HK-2 (cell line): ENCODE data around the gene MAPRE3.

Source experiments
- DNase-seq: peaks from one replicate; pipeline ENCODE4 v3.0.0-alpha.2; 2018; ENCODE audit not compliant: unreplicated experiment

MAPRE3 gene

GRCh38 chr2:26950246-26950645, 20.2 kb upstream of the MAPRE3 start:
- DNase-seq: no peak

DNA sequence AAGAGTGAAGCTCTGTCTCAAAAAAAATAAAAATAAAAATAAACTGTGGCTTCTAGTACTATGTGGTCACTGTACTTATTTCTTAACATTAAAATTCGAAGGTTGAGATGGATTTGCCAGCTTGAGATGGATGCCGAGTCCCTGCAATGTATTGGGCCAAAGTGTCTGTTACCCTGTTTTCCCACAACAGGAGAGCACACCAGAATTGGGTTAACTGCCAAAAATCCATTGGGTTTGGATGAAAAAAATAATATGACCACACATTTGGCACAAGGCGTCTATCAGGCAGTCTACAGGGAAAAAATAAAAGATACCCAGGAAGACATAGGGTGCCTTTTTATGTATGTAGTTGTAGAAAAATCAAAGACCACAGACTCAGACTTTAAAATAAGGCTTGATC, 19.2 kb upstream of the MAPRE3 start:
- no peak for DNase-seq

DNA sequence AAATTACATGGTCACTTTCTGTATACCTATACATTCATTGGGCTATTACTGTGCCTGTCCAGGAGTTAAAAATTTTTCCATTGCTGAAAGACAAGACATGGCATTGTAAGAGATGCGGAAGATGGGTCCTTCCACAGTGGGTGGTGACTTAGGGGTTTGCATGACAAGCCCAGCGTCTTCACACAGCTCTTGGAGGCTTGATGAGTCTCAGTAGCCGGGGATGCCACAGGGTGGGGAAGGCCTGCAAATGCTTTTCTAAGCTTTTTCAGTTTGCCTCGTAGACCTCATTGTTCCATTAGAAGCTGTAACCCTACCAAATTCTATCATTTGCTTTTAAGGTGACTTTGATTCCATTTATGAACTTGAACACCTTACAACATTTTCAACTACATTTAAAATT, 18.1 kb upstream of the MAPRE3 start:
- DNase-seq: no peak

DNA sequence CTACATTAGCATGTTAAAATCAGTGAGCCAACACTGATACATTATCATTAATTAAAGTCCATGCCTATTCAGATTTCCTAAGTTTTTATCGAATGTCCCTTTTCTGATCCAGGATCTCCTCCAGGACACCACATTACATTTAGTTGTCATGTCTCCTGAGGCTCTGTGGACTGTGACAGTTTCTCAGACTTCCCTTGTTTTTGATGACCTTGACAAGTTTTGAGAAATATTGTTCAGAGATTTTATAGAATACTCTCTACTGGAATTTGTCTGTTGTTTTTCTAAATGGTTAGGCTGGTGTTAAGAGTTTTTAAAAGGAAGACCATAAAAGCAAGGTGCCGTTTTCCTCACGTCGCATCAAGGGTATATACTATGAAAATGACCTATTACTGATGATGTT, 16.3 kb upstream of the MAPRE3 start:
- DNase-seq: no peak

- DNase-seq: no peak
Observed at GRCh38 chr2:26957041-26957440, 13.4 kb upstream of the MAPRE3 start.

DNA sequence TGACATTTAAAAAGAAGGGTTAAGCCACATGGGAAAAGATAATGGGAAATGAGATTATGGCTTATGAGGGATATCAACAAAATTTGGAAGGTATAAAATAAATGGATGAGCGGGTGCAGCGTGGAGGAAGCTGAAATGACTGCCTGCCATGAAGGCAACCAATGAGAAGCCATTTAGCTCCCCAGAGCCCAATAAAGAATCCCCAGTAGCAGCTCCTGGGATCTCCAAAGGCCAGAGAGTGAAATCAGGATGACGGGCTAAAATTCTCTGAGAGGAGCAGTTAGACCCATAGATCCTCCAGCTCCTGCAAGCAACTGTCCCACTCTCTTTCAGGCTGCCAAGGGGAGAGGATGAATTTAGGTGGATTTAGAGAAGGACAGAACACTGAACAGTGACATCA, 12.9 kb upstream of the MAPRE3 start:
- no peak for DNase-seq

DNA sequence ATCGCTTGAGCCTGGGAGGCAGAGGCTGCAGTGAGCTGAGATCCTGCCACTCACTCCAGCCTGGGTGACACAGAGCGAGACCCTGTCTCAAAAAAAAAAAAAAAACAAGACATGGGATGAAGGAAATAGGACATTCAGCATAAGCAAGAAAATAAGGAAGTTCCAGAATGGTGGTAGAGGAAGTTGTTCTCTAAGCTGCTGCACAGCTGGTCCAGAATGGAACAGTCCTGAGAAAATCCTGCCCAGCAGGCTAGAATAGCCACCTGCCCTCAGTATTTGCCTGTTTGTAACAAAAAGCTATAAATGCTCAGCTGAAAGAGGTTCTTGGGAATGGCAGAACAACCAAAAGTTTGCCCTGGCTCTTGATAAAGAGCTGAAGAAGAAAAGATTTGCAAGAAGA, 11.1 kb upstream of the MAPRE3 start:
- no peak for DNase-seq

DNA sequence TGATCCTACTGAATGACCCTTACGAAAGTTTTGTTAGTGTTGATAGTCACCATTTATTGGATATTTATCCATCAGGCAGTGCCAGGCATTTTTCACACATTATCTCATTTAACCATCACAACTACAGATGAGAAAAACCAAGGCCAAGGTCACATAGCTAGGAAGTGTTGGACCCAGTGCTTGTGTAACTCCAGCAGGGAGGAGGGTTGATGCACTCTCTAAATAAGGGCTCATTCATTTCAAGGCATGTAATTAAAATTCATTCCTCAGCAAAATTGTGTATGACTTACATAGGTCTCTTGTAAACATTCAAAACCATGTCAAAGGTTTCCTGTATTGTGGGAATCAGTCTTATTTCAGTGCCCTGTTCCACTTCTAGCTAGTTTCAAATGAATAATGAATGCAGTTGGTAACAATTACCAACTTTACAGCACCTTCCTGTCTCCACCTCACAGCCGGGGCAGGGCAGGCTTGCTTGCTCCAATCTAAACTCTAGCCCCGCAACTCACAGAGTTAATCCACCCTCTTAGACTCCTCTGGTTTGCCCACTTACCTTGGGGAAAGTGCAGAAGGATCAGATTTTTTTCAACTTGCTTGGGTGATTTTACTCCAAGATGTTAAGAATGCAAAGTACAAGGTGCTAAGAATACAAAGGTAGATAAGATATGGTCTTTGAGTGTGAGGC, 5.8 kb upstream of the MAPRE3 start:
- DNase-seq: no peak

DNA sequence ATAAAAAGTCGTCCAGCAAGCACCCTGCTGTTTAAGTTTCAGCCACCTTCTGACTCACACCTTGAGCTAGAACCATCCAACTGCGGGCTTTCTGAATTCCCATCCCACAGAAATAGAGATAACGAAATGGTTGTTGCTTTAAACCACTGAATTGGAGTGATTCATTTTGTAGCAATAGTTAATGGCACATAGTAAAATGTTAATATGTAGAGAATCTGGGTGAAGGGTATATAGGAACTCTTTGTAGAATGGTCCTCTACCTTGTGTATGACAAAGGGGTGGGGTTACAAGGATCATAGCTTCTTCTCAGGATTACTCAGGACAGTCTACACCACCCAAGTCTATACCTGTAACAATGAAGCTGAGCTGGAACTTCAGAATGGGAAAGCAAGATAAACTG, 2.4 kb upstream of the MAPRE3 start:
- DNase-seq: no peak

GRCh38 chr2:26969077-26969844, 1.2 kb upstream of the MAPRE3 start:
- DNase-seq: no peak

DNA sequence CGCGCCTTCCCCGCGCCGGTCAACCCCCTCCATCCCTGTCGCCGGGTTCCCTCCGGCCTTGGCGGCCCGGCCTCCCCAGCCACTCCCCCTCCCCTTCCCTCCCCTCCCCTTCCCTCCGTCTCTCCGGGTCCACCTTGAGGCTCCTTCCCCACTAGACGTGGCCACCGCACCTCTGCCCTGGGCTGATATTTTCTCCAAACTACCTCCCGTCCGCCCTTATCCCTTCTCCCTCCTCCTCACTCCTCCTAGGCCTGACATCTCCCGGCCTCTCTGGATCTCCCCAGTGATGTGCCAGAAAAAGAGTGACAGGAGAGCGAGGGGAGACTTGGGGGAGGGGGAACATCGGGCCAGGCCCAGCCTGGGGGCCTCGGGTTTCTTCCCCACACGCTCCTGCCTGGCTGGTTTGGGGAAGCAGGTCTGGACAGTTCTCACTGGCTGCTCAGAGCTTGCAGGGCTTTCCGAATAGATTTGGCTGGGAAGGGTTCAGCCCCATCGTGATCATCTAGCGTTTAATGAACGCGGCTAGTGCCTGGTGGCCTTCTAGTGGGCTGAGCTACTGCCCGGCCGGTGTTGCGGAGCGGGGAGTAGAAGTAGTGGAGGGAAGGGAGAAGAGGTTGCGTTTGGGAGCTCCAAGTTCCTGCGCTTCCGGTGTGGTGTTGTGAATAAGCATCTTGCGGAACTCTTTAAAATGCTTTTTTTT, 641 bp downstream of the MAPRE3 start:
- DNase-seq: no peak

DNA sequence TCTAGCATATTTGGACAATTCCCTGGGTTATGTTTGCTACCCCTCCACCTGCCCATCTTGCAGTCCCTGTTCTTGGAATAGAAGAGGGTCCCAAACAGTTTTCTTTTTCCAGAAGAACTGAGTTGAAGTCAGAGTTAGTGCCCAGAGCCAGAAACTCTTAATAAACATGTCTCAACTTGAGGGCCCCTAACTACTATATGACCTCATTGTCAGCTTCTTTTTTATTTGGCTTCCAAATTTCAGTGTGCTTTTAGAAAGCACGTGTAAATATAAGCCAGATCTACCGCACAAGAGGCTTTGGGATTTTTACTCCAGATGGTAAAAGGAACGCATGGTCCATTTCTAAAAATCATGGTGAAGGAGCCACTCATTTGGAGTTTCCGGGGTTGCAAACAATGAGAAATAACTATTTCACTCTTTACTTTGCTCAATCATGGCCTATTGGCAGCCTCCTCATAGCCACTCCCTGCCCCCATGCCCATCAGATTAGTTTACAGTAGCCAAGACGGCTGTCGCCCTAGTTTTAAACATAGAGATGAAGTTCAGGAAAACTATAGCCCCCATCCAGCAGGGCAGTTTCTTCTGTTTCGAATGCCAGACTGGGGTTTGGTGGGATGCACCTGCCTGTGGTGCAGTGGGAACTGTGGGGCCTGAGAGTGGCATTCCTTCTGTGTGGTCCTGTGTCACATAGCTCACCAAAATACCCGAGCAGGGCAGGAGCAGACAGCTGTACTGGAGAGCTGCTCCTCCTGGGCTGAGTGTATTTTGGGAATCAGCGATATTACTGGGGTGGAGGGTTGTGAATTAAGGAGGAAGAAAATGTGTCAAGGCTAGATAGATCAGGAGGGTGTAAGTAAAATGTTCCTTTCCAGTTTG, 1.7 kb downstream of the MAPRE3 start:
- no peak for DNase-seq

- no peak for DNase-seq
Observed at GRCh38 chr2:26974352-26974751, 3.9 kb downstream of the MAPRE3 start.

DNA sequence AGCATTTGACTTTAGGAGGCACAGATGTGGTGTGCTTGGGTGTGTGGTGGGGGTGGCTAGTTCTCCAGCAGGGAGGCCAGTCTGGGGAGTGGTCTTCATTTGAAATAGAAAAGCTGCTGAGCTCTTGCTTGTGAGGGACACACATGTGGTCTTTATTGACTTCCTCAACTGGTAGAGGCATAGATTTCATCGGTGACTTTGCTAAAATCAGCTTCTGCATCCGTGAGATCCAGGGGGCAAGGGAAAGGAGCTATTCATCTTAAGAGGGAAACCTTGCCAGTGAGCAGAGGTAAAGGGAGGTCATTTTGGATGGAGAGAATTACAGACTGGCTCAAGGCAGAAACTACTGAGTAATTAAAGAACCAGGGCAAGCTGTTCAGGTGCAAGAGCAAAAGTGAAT, 4.7 kb downstream of the MAPRE3 start:
- no peak for DNase-seq

GRCh38 chr2:26975656-26976055, 5.2 kb downstream of the MAPRE3 start:
- DNase-seq: no peak

DNA sequence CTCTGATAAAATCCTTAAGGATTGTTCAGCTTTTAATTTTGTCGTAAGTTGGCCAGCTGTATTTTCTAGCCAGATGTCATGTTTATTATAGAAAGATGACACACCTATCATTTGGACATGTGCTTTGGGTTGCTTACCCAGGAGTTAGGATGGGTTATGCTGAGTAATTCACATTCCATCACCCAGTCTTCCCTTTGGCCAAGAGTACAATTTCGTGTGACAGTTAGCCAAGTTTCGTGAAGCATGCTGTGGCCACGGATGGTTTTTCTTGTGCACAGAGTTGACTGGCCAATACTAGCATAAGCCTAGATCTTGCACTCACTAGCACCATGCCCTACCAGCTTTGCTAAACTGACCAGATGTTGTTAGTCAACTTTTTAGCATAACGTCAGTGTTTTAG, 5.8 kb downstream of the MAPRE3 start:
- DNase-seq: no peak

DNA sequence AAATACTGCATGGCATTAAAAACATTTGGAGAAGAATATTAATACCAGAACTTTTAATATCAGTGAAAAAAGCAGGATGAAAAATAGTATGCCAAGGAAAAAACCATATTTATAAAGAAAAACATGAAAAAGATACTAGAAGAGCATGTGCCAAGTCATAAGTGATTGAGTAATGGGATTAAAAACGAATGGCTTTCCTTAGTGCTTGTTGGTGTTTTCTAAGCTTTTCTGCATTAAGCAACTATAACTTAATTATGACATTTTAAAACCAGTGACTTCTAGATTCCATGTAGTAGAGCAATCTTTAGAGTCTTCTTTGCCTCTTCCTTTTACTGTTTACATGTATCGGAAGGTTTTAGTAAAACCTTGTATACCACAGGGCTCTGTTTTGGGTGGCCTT, 6.6 kb downstream of the MAPRE3 start:
- no peak for DNase-seq

- no peak for DNase-seq
Observed at GRCh38 chr2:26978061-26978596, 7.7 kb downstream of the MAPRE3 start.

GRCh38 chr2:26979741-26980140, 9.3 kb downstream of the MAPRE3 start:
- no peak for DNase-seq

GRCh38 chr2:26980971-26981370, 10.5 kb downstream of the MAPRE3 start:
- no peak for DNase-seq

DNA sequence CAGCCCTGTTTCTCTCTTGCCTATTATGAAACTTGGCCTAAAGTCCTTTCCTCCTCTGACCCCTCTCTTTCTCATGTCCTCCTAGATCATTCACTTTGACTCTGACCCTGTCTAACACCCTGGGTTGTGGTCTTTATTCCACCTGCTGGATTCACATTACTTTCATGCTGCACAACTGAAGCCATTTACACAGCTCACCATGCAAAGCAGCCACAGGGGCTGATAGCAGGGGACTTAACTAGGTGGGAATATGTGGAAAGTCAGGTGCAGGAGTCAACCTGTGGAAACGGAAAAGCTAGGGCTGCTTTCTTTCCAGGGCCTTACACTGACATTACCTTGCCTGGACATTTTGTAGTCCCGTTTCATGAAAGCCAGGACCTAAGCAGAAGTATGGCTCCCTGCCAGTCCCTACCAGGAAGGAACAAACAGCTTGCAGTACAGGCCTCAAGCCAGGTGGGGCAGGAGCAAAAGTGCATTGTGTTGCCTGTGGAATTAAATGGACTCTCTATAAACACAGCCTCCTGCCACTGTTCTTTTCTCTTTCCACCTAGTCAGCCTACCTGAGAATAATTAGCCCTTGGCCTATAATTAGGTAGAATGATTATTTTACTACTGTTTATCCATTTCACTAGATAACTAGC, 11.8 kb downstream of the MAPRE3 start:
- no peak for DNase-seq
